IPS-18a (cell line): ENCODE measurements around the gene FBXO42.

Experiments
- H3K27ac ChIP-seq: one replicate; pipeline ENCODE4 v1.5.1; 2013; ENCODE audit warnings: low read length
- H3K27me3 ChIP-seq: one replicate; pipeline ENCODE4 v1.6.1; 2013; ENCODE audit warnings: mild to moderate bottlenecking, low read length; ENCODE audit not compliant: control insufficient read depth, insufficient read depth
- H3K36me3 ChIP-seq: one replicate; pipeline ENCODE4 v1.6.1; 2013; ENCODE audit warnings: low read depth, low read length; ENCODE audit not compliant: control insufficient read depth
- H3K4me1 ChIP-seq: one replicate; pipeline ENCODE4 v1.6.1; 2013; ENCODE audit warnings: low read depth, low read length; ENCODE audit not compliant: control insufficient read depth
- H3K4me3 ChIP-seq: one replicate; pipeline ENCODE4 v1.5.1; 2013; ENCODE audit warnings: low read length
- H3K9ac ChIP-seq: one replicate; pipeline ENCODE4 v1.6.1; 2013; ENCODE audit warnings: mild to moderate bottlenecking, low read length, moderate library complexity
- H3K9me3 ChIP-seq: one replicate; pipeline ENCODE4 v1.6.1; 2013; ENCODE audit warnings: low read depth, low read length; ENCODE audit not compliant: control insufficient read depth

The FBXO42 gene

DNA sequence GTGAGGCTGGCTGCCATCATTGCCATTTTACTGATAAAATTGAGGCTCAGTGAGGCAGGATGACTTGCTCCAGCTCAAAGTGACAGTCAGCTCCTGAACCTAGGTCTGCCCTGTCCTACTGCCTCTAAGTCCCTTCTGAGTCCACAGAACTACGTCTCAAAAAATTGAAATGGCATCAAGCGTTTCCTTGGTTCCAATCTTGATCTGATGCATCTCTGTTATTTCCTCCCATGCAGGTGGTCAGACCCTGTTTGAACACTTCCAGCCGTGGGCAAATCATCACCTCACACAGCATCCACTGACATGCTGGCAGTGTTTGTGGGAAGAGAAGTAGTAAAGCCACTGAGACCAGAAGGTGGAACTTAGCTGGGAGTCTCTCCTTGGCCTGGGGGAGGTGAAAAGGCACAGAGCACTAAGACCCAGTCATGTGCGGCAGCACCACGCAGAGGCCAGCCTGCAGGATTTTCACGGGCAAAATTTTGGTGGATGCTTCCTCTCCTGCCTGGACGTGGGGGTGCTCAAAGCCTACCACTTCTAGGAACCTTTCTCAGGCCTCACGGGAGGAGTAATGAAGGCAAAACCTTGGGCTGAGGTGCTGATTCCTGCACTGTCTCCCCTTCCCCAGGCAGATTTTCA, 107.5 kb downstream of the FBXO42 start:
- no peak overlapping the region for H3K27ac ChIP-seq
- H3K27me3 ChIP-seq, result no peaks in the 10 kb centered on the region
- H3K36me3 ChIP-seq, result no peaks in the 10 kb centered on the region
- H3K9me3 ChIP-seq, result no peaks in the 10 kb centered on the region
- no peak overlapping the region for H3K4me3 ChIP-seq
- H3K9ac ChIP-seq, result no peak overlapping the region
- no peaks in the 10 kb centered on the region for H3K4me1 ChIP-seq

DNA sequence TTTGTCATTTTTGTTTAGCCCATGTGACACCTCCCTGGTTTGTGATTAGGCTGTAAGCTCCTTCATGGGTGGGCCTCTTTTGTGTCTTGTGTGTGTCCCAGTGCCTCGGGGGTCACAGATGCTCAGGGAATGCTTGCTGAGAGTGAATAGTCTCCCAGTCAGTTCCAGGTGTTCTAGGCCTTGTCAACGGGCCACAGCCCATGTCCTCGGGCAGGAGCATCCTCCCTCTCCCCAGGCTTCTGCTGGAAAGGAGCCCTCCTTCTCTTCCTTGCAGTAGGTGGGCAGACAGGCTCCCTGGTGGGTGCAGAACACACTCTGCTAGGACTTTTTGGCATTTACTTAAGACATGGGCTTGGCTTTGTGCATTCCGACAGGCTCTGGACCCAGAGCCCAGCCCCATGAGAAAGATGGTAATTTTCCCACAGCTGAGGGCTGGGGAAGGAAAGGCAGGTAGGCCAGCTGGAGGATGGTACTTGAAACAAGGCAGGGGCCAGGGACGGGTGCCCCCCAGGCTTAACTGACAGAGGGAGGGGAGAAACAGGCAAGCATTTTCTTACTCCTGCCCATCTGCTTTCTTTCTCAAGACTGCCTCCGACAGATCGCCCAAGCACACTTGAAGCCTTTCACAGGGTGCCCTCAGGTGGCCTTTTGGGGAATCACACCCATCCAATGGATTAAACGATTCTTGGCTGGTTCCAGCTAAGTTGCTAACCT, 108.2 kb downstream of the FBXO42 start:
- Histone ChIP-seq H3K36me3 (no peaks in the 10 kb centered on the region), H3K27me3 (no peaks in the 10 kb centered on the region), H3K4me3 (no peak overlapping the region), H3K9ac (no peak overlapping the region), H3K9me3 (no peaks in the 10 kb centered on the region), H3K4me1 (no peaks in the 10 kb centered on the region), H3K27ac (no peak overlapping the region)

DNA sequence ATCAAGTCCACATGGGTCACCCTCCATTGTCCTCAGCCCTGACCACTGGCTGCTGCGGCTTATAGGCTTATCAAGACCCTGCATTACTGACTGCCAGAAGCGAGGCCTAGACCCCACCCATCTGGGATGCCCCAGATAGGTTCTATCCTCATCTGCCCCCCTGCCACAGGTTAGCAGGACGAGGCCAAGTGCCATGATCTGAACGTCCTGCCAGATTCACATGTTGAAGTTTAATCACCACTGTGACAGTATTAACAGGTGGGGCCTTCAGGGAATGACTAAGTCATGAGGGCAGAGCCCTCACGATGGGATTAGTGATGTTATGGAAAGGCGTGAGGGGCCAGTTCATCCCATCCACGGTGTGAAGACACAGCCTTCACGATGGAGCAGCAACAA, 109.1 kb downstream of the FBXO42 start:
- Histone ChIP-seq H3K4me1 (no peaks in the 10 kb centered on the region), H3K36me3 (no peaks in the 10 kb centered on the region), H3K9me3 (no peaks in the 10 kb centered on the region), H3K27ac (no peak overlapping the region), H3K27me3 (no peaks in the 10 kb centered on the region), H3K4me3 (no peak overlapping the region), H3K9ac (no peak overlapping the region)

DNA sequence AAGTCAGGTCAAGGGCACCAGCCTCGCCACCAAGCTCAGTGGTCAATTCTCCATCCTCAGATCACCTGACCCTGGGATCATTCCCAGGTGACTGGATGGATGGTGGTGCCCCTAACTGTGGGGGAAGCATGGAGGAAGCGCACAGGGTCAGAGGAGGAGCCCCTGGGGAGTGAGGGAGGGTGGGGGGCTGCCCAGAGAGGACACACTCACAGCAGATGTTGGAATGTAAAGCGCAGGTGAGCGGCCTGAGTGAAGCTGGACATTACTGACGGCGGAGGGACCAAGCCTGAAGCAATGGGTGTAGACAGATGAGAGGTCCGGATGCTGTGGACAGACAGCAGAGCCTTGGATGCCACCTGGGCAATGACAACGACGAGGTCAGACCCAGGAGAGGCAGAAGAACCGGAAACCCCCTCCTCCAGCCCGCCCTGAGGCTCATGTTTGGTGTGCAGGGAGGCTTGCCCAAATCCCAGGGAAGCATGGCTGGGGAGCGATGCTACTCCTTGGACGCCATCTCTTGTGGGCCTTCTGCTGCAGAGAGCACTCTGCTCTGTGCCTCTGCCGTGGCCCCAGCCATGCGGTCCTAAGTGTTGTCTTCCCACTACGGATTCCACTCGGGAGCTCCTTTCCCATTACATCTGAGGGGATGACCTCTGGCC, 109.6 kb downstream of the FBXO42 start:
- Histone ChIP-seq H3K9me3 (no peaks in the 10 kb centered on the region), H3K36me3 (no peaks in the 10 kb centered on the region), H3K9ac (no peak overlapping the region), H3K4me3 (no peak overlapping the region), H3K4me1 (no peaks in the 10 kb centered on the region), H3K27me3 (no peaks in the 10 kb centered on the region), H3K27ac (no peak overlapping the region)

DNA sequence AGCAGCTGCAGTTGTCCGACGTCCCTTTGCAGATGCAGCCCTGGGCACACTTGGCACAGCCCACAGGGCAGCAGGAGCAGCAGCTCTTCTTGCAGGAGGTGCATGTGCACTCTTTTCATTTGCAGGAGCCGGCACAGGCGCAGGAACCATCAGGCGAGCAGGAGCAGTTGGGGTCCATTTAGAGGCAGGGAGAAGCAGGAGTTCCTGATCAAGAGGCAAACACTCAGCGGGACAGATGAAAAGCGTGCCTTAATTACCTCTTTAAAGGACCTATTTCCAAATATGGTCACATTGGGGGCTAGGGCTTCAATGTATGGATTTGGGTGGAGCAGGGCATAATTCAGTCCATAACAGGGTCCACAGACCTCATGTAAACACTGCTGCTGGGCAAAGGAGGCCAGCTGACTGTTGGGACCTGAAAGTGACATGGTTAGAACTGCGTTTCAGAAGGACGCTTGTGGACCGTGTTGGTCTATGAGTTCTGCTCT, 111.0 kb downstream of the FBXO42 start:
- H3K27me3 ChIP-seq, result peaks cover 2% of the 10 kb centered on the region
- H3K9ac ChIP-seq, result no peak overlapping the region
- H3K36me3 ChIP-seq, result no peaks in the 10 kb centered on the region
- no peak overlapping the region for H3K4me3 ChIP-seq
- peaks cover 5% of the 10 kb centered on the region for H3K4me1 ChIP-seq
- H3K27ac ChIP-seq, result no peak overlapping the region
- H3K9me3 ChIP-seq, result no peaks in the 10 kb centered on the region

DNA sequence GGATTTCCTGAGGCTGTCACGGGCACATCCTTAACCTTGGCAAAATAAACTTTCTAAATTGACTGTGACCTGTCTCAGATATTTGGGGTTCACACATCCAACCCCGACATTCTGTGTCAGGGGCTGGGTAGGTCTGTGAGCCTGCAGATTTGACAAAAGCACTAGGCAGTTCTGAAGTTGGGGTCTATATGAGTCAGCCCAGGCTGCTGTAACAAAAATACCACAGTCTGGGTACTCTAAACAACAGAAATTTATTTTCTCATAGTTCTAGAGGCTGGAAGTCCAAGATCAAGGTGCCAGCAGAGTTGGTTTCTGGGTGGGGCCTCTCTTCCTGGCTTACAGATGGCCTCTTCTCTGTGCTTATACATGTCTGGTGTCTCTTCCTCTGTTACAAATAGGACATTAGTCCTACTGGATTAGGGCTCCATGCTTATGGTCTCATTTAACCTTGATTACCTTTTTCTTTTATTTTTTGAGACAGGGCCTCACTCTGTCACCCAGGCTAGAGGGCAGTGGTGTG, 112.2 kb downstream of the FBXO42 start:
- H3K27me3 ChIP-seq, result peaks cover 5% of the 10 kb centered on the region
- no peak overlapping the region for H3K9ac ChIP-seq
- no peak overlapping the region for H3K4me3 ChIP-seq
- no peak overlapping the region for H3K27ac ChIP-seq
- H3K9me3 ChIP-seq, result no peaks in the 10 kb centered on the region
- H3K4me1 ChIP-seq, result peaks cover 5% of the 10 kb centered on the region
- H3K36me3 ChIP-seq, result no peaks in the 10 kb centered on the region

DNA sequence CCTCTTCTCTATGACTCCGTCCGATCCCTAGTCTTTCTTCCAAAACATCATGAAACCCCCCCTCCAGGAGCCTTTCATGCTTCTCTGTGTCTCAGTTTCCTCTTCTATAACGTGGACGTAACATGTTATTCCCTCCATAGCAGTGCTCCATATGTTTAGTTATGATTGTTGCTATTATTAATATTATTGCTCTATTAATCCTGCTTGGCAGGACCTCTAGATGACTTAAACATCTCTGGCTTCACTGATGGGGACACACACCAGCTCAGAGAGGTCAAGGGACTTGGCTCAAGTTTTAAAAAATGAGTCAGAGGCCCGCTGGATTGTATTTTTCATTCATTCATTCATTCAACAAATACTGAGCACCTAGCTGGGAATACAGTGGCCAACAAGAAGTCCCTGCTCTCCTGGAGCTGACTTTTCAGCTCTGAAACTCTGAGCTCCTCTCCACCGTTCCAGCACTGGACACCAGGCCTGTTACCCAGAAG, 114.9 kb downstream of the FBXO42 start:
- peak overlapping the region; percentile 61 for H3K9ac ChIP-seq
- H3K27ac ChIP-seq, result peak overlapping the region; percentile 1

DNA sequence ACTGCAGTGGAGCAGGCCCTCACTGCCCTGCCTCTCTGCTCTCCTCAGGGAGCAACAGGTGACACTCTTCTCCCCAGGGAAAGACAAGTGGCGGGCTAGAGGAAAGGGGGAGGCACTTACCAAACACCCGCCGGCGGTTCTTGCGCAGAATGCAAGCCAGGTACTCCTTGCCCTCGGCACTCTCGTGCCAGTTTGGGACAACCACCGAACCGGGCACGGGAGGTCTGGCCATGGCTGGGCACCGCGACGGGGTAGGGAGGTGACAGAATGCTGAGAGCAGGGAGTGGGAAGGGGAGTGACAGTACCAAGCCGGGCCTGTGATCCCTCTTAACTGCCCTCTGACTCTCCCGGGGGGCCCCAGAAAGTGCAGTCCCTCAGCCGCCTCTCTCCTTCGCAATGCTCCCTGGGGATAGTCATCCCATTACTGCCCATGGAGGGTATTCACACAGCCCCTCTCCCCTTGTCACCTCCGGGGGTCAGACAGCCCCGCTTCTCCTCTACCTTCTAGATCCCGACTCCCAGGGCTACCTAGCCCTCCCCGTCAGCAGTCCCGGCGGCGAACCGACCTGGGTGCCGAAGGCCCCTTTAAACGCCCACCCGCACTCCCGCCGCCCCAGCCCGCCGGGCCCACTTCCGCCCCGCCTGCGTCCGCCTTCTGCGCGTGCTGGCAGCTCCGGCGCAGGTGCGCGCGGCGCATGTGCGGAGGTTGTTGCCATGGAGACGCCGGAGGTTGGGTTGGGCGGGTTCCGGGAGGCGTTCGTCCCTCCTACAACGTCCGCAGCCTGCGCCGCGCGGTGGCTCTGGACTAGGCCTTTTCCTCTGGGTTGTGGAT, 115.6 kb downstream of the FBXO42 start, which contains the start of gene CPLANE2:
Gene CPLANE2, minus strand, starts transcription at position 673 of the 832 bp plus-strand sequence. Its CDS starts 441 bp downstream, at position 232.
- peaks cover 5% of the 10 kb centered on the region for H3K4me1 ChIP-seq
- H3K9ac ChIP-seq, result peak within 1 kb of the TSS; percentile 61
- no peaks in the 10 kb centered on the region for H3K36me3 ChIP-seq
- H3K27ac ChIP-seq, result peak within 1 kb of the TSS; percentile 1
- H3K4me3 ChIP-seq, result peak within 1 kb of the TSS; percentile 77
- no peaks in the 10 kb centered on the region for H3K9me3 ChIP-seq
- H3K27me3 ChIP-seq, result peaks cover 5% of the 10 kb centered on the region

More for the DNA sequence above, 114.9 kb downstream of the FBXO42 start:
- H3K4me1 ChIP-seq, result peaks cover 5% of the 10 kb centered on the region
- no peaks in the 10 kb centered on the region for H3K9me3 ChIP-seq
- no peaks in the 10 kb centered on the region for H3K36me3 ChIP-seq
- peak overlapping the region; percentile 77 for H3K4me3 ChIP-seq
- peaks cover 5% of the 10 kb centered on the region for H3K27me3 ChIP-seq

DNA sequence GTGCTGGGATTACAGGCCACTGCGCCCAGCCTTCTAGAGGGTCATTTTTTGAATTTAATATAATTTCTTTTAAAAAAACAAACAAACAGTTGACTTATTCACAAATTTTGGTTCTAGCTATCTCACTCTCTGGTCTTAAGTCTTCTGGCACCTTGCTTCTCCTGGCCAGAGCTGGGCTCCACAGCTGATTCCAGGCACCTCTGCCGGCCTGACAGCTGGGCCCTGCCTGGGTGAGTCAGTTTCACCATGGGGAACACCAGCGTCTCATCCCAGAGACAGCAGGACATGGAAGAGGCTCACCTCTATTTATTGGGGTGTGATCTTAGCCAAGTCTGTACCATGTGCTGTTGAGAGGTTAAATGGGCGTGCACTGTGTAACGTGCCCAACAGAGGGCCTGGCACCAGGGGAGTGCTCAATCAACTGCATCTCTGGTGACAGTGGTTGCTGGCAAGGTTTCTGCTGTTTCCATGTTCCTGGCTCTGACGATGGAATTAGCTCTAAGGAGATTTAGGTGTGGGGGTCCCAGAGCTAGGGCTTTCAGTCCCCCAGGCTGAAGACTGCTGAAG, 116.3 kb downstream of the FBXO42 start:
- H3K4me3 ChIP-seq, result peak overlapping the region; percentile 77
- no peak overlapping the region for H3K9ac ChIP-seq
- no peak overlapping the region for H3K27ac ChIP-seq
- no peaks in the 10 kb centered on the region for H3K9me3 ChIP-seq
- H3K4me1 ChIP-seq, result peaks cover 5% of the 10 kb centered on the region
- H3K36me3 ChIP-seq, result no peaks in the 10 kb centered on the region
- peaks cover 5% of the 10 kb centered on the region for H3K27me3 ChIP-seq

DNA sequence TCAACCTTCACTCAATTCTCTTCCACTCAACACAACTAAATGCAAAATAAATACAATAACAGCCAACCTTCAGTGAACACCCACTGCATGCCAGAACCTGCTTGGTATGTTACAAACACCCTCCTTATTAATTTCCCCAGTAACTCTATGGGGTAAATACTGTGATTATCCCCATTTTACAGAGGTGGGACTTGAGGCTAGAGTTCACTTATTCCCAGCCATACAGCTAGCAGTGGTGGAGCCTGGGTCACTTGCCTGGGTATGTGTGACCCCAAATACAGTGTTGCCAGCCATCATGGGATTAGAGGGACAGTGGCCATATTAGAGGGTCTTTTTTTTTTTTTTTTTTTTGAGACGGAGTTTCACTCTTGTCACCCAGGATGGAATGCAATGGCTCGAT, 116.9 kb downstream of the FBXO42 start:
- Histone ChIP-seq H3K27me3 (peaks cover 5% of the 10 kb centered on the region), H3K9ac (no peak overlapping the region), H3K4me3 (no peak overlapping the region), H3K36me3 (no peaks in the 10 kb centered on the region), H3K27ac (no peak overlapping the region), H3K9me3 (no peaks in the 10 kb centered on the region), H3K4me1 (peaks cover 5% of the 10 kb centered on the region)
